ENCODE measurements around the gene SIAH3.

DNA sequence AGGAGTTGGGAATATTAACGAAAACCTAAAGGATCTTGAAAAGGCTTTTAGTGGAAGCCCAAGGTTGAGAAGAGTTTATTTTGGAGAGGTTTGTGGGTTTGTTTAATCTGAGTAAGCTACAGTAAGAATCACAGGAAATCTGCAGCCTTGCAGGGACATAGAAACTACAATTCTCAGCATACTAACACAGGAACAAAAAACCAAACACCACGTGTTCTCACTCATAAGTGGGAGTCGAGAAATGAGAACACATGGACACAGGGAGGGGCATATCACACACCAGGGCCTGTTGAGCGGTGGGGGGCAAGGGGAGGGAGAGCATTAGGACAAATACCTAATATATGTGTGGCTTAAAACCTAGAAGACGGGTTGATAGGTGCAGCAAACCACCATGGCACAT is 8.7 kb upstream of the SIAH3 start:
- TF ChIP-seq, protein P1, sequence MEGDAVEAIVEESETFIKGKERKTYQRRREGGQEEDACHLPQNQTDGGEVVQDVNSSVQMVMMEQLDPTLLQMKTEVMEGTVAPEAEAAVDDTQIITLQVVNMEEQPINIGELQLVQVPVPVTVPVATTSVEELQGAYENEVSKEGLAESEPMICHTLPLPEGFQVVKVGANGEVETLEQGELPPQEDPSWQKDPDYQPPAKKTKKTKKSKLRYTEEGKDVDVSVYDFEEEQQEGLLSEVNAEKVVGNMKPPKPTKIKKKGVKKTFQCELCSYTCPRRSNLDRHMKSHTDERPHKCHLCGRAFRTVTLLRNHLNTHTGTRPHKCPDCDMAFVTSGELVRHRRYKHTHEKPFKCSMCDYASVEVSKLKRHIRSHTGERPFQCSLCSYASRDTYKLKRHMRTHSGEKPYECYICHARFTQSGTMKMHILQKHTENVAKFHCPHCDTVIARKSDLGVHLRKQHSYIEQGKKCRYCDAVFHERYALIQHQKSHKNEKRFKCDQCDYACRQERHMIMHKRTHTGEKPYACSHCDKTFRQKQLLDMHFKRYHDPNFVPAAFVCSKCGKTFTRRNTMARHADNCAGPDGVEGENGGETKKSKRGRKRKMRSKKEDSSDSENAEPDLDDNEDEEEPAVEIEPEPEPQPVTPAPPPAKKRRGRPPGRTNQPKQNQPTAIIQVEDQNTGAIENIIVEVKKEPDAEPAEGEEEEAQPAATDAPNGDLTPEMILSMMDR (IDR thresholded peaks at IDR 0.05; ENCODE audit: insufficient read depth, low read length, poor library complexity, severe bottlenecking), result no peak
- TF ChIP-seq EZH2phosphoT487 (conservative IDR thresholded peaks at IDR 0.05; ENCODE audit: low read length), result no peak

All from SU-DHL-6 (cell line).